ENCODE results near the gene TSPO.

- TF ChIP-seq CTCF (IDR thresholded peaks at IDR 0.05) (no peak), EZH2phosphoT487 (IDR thresholded peaks at IDR 0.05) (no peak)
These were observed 1.2 kb downstream of the TSPO start for GRCh38 chr22:43152357-43153071.
